ENCODE results near the gene RNF212.

The RNF212 gene

GRCh38 chr4:1113311-1114009, at the start of gene RNF212:
TSS of gene RNF212 (minus strand) at chr4:1113564. CDS start at chr4:1113464, 100 bp downstream.
- H3K4me1 ChIP-seq (ENCODE audit: control insufficient read depth in 1 of 2, insufficient read depth in 1 of 2, low read depth in 1 of 2, low read length in 1 of 2), result no peaks in the 10 kb centered on the region
- no peaks in the 10 kb centered on the region for H3K9me3 ChIP-seq
- no peaks in the 10 kb centered on the region for H3K36me3 ChIP-seq
- no peak for TF ChIP-seq CTCF (IDR thresholded peaks at IDR 0.05)
- no peak within 1 kb of the TSS for H3K27ac ChIP-seq
- H3K27me3 ChIP-seq, result peaks cover 95% of the 10 kb centered on the region
- H3K4me3 ChIP-seq (ENCODE audit: low read depth in 1 of 2, low read length in 1 of 2), result peak within 1 kb of the TSS; percentile 20 to 35

GRCh38 chr4:1160351-1160750, 47.0 kb upstream of the RNF212 start:
- no peak for TF ChIP-seq CTCF (IDR thresholded peaks at IDR 0.05)
- no peak overlapping the region for H3K27ac ChIP-seq
- peaks cover 19% of the 10 kb centered on the region for H3K27me3 ChIP-seq
- no peaks in the 10 kb centered on the region for H3K9me3 ChIP-seq
- H3K4me1 ChIP-seq (ENCODE audit: control insufficient read depth in 1 of 2, insufficient read depth in 1 of 2, low read depth in 1 of 2, low read length in 1 of 2), result no peaks in the 10 kb centered on the region
- no peaks in the 10 kb centered on the region for H3K36me3 ChIP-seq
- H3K4me3 ChIP-seq (ENCODE audit: low read depth in 1 of 2, low read length in 1 of 2), result no peak overlapping the region

GRCh38 chr4:1156069-1156468, 42.7 kb upstream of the RNF212 start:
- Histone ChIP-seq H3K36me3 (no peaks in the 10 kb centered on the region), H3K4me1 (ENCODE audit: control insufficient read depth in 1 of 2, insufficient read depth in 1 of 2, low read depth in 1 of 2, low read length in 1 of 2) (no peaks in the 10 kb centered on the region), H3K4me3 (ENCODE audit: low read depth in 1 of 2, low read length in 1 of 2) (no peak overlapping the region), H3K27ac (no peak overlapping the region), H3K27me3 (peaks cover 47% of the 10 kb centered on the region), H3K9me3 (no peaks in the 10 kb centered on the region)
- TF ChIP-seq CTCF (IDR thresholded peaks at IDR 0.05), result no peak

GRCh38 chr4:1155314-1155713, 42.0 kb upstream of the RNF212 start:
- TF ChIP-seq CTCF (IDR thresholded peaks at IDR 0.05), result no peak
- no peak overlapping the region for H3K27ac ChIP-seq
- no peak overlapping the region for H3K4me3 ChIP-seq (ENCODE audit: low read depth in 1 of 2, low read length in 1 of 2)
- no peaks in the 10 kb centered on the region for H3K9me3 ChIP-seq
- peaks cover 47% of the 10 kb centered on the region for H3K27me3 ChIP-seq
- no peaks in the 10 kb centered on the region for H3K4me1 ChIP-seq (ENCODE audit: control insufficient read depth in 1 of 2, insufficient read depth in 1 of 2, low read depth in 1 of 2, low read length in 1 of 2)
- no peaks in the 10 kb centered on the region for H3K36me3 ChIP-seq

- H3K27me3 ChIP-seq, result peaks cover 47% of the 10 kb centered on the region
- no peak overlapping the region for H3K4me3 ChIP-seq (ENCODE audit: low read depth in 1 of 2, low read length in 1 of 2)
- H3K27ac ChIP-seq, result no peak overlapping the region
- no peak for TF ChIP-seq CTCF (IDR thresholded peaks at IDR 0.05)
- no peaks in the 10 kb centered on the region for H3K4me1 ChIP-seq (ENCODE audit: control insufficient read depth in 1 of 2, insufficient read depth in 1 of 2, low read depth in 1 of 2, low read length in 1 of 2)
- H3K36me3 ChIP-seq, result no peaks in the 10 kb centered on the region
- no peaks in the 10 kb centered on the region for H3K9me3 ChIP-seq
These were observed 41.3 kb upstream of the RNF212 start for GRCh38 chr4:1154523-1155182.

Measured in neutrophil (primary cell).